A673 (cell line): ENCODE data around the gene PARP4.

Experiments used
- CTCF ChIP-seq: fragments of 300-800, 200-600 bp; sonication (generic); conservative IDR thresholded peaks from 2 replicates; pipeline ENCODE4 v1.5.1; 2017; ENCODE audit warnings: low read depth, mild to moderate bottlenecking, antibody characterized with exemption, low read length, moderate library complexity, mixed read lengths
- EZH2 ChIP-seq: fragments of 200-600 bp; sonication (generic); IDR thresholded peaks from 2 replicates; pipeline ENCODE4 v1.6.1; 2017; ENCODE audit warnings: borderline replicate concordance, low read depth, mild to moderate bottlenecking, mixed read lengths, antibody characterized with exemption, low read length; ENCODE audit not compliant: poor library complexity, severe bottlenecking

- TF ChIP-seq CTCF: no peak
- TF ChIP-seq EZH2: no peak
Measured at GRCh38 chr13:24450530-24450929, 62.0 kb downstream of the PARP4 start.
